ENCODE results near the gene STX11.

Gene STX11

GRCh38 chr6:144149558-144149893, 791 bp upstream of the STX11 start:
- Histone ChIP-seq H3K9ac (ENCODE audit: low read length) (peak overlapping the region; percentile 60; the same call in 1 of the 2 replicates), H3K27ac (ENCODE audit: low read depth, low read length) (no peak overlapping the region), H2AFZ (ENCODE audit: low read depth, low read length, severe bottlenecking) (peak overlapping the region; percentile 96), H3K9me2 (replicated peaks; ENCODE audit: insufficient read depth, low read length) (no peaks in the 10 kb centered on the region), H3F3A (ENCODE audit: insufficient read depth) (no peaks in the 10 kb centered on the region), H3K27me3 (ENCODE audit: low read length) (no peaks in the 10 kb centered on the region), H3K4me3 (ENCODE audit: insufficient read depth, low read length, poor library complexity, severe bottlenecking) (peak overlapping the region; percentile 76), H3K9me3 (ENCODE audit: insufficient read depth, low read length) (no peaks in the 10 kb centered on the region), H4K20me1 (ENCODE audit: low read depth, low read length) (no peaks in the 10 kb centered on the region), H3K36me3 (ENCODE audit: low read length) (no peaks in the 10 kb centered on the region), H3K4me2 (ENCODE audit: low read depth, low read length, poor library complexity, severe bottlenecking) (peak overlapping the region; percentile 84), H3K79me2 (ENCODE audit: insufficient read depth, low read length) (no peaks in the 10 kb centered on the region)
- no peak for TF ChIP-seq EZH2phosphoT487 (conservative IDR thresholded peaks at IDR 0.05; ENCODE audit: low read length)
- no peak for TF ChIP-seq CTCF (IDR thresholded peaks at IDR 0.05; ENCODE audit: insufficient read depth, low read length, poor library complexity, severe bottlenecking)

- no peak overlapping the region for H3K27ac ChIP-seq (ENCODE audit: low read depth, low read length)
- H3F3A ChIP-seq (ENCODE audit: insufficient read depth), result no peaks in the 10 kb centered on the region
- TF ChIP-seq EZH2phosphoT487 (conservative IDR thresholded peaks at IDR 0.05; ENCODE audit: low read length), result no peak
- peak; percentile 36 for TF ChIP-seq CTCF (IDR thresholded peaks at IDR 0.05; ENCODE audit: insufficient read depth, low read length, poor library complexity, severe bottlenecking)
- no peaks in the 10 kb centered on the region for H3K27me3 ChIP-seq (ENCODE audit: low read length)
- H2AFZ ChIP-seq (ENCODE audit: low read depth, low read length, severe bottlenecking), result peak overlapping the region; percentile 96
- peak overlapping the region; percentile 84 for H3K4me2 ChIP-seq (ENCODE audit: low read depth, low read length, poor library complexity, severe bottlenecking)
- peak overlapping the region; percentile 76 for H3K4me3 ChIP-seq (ENCODE audit: insufficient read depth, low read length, poor library complexity, severe bottlenecking)
- no peaks in the 10 kb centered on the region for H3K79me2 ChIP-seq (ENCODE audit: insufficient read depth, low read length)
- no peaks in the 10 kb centered on the region for H4K20me1 ChIP-seq (ENCODE audit: low read depth, low read length)
- H3K36me3 ChIP-seq (ENCODE audit: low read length), result no peaks in the 10 kb centered on the region
- no peaks in the 10 kb centered on the region for H3K9me2 ChIP-seq (replicated peaks; ENCODE audit: insufficient read depth, low read length)
- peak overlapping the region; percentile 60 for H3K9ac ChIP-seq (ENCODE audit: low read length)
- H3K9me3 ChIP-seq (ENCODE audit: insufficient read depth, low read length), result no peaks in the 10 kb centered on the region
Observed at GRCh38 chr6:144150710-144151657, 667 bp downstream of the STX11 start.

GRCh38 chr6:144152334-144152900, 2.1 kb downstream of the STX11 start:
- Histone ChIP-seq H2AFZ (ENCODE audit: low read depth, low read length, severe bottlenecking) (no peak overlapping the region), H3K9ac (ENCODE audit: low read length) (no peak overlapping the region), H3K27me3 (ENCODE audit: low read length) (no peaks in the 10 kb centered on the region), H3K79me2 (ENCODE audit: insufficient read depth, low read length) (no peaks in the 10 kb centered on the region), H3F3A (ENCODE audit: insufficient read depth) (no peaks in the 10 kb centered on the region), H3K4me2 (ENCODE audit: low read depth, low read length, poor library complexity, severe bottlenecking) (no peak overlapping the region), H3K9me3 (ENCODE audit: insufficient read depth, low read length) (no peaks in the 10 kb centered on the region), H3K36me3 (ENCODE audit: low read length) (no peaks in the 10 kb centered on the region), H4K20me1 (ENCODE audit: low read depth, low read length) (no peaks in the 10 kb centered on the region), H3K27ac (ENCODE audit: low read depth, low read length) (no peak overlapping the region), H3K4me3 (ENCODE audit: insufficient read depth, low read length, poor library complexity, severe bottlenecking) (no peak overlapping the region), H3K9me2 (replicated peaks; ENCODE audit: insufficient read depth, low read length) (no peaks in the 10 kb centered on the region)
- TF ChIP-seq CTCF (IDR thresholded peaks at IDR 0.05; ENCODE audit: insufficient read depth, low read length, poor library complexity, severe bottlenecking) (no peak), EZH2phosphoT487 (conservative IDR thresholded peaks at IDR 0.05; ENCODE audit: low read length) (no peak)

Measured in SU-DHL-6 (cell line).